Thyroid gland (tissue), 4 donors: ENCODE data around the gene HPCAL1.

ENCODE experiments used
- POLR2A ChIP-seq, 2 donors: fragments of 450-650 bp; IDR thresholded peaks; one replicate each; pipeline ENCODE4 v1.6.1; 2017; ENCODE audit warnings: antibody characterized with exemption in 2 of 2, mild to moderate bottlenecking in 2 of 2, moderate library complexity in 1 of 2
- TF ChIP-seq, protein P1 (sequence below), 6 experiments: fragments of 200-600 bp in 3 of 6; fragments of 450-650 bp in 3 of 6; sonication (generic) in 3 of 6; IDR thresholded peaks; one replicate each; pipeline ENCODE4 v1.5.1; 2016 to 2019; ENCODE audit warnings: antibody characterized with exemption in 6 of 6, mild to moderate bottlenecking in 2 of 6, inconsistent platforms in 1 of 6, moderate library complexity in 1 of 6

DNA sequence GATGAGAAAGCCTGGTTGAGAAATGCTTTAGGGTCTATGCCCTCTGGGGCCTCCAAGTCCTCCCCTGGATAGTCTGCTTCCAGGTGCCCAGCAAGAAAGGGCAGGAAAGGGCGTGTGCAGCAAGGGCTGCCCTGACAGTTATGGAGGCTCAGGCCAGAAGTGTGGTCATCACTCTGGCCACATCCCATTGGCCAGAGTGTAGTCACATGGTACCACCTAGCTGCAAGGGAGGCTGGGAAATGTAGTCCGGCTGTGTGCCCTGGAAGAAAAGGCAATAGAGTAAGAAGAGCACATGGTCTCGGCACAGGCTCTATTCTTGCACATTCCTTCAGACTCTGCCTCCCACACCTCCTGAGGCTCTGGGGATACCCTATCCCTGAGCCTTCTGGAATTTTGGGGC lies 109.7 kb downstream of the HPCAL1 start:
- TF ChIP-seq, protein P1, sequence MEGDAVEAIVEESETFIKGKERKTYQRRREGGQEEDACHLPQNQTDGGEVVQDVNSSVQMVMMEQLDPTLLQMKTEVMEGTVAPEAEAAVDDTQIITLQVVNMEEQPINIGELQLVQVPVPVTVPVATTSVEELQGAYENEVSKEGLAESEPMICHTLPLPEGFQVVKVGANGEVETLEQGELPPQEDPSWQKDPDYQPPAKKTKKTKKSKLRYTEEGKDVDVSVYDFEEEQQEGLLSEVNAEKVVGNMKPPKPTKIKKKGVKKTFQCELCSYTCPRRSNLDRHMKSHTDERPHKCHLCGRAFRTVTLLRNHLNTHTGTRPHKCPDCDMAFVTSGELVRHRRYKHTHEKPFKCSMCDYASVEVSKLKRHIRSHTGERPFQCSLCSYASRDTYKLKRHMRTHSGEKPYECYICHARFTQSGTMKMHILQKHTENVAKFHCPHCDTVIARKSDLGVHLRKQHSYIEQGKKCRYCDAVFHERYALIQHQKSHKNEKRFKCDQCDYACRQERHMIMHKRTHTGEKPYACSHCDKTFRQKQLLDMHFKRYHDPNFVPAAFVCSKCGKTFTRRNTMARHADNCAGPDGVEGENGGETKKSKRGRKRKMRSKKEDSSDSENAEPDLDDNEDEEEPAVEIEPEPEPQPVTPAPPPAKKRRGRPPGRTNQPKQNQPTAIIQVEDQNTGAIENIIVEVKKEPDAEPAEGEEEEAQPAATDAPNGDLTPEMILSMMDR (IDR thresholded peaks at IDR 0.05) = no peak
- no peak for TF ChIP-seq POLR2A (IDR thresholded peaks at IDR 0.05)
